GM21528 (cell line): ENCODE results near the gene HPCAL4.

Experiments used
- ATAC-seq: cut with Tn5 transposase; IDR thresholded peaks from one replicate; pipeline ENCODE4 v1.9.1; 2021; ENCODE audit warnings: mild to moderate bottlenecking, moderate library complexity; ENCODE audit not compliant: unreplicated experiment, low FRiP score

Gene HPCAL4

GRCh38 chr1:39654291-39654690, 36.9 kb downstream of the HPCAL4 start:
- ATAC-seq: no peak

GRCh38 chr1:39653546-39654031, 37.6 kb downstream of the HPCAL4 start:
- ATAC-seq: no peak

- no peak for ATAC-seq
Observed at GRCh38 chr1:39652554-39652953, 38.7 kb downstream of the HPCAL4 start.

GRCh38 chr1:39652105-39652504, 39.1 kb downstream of the HPCAL4 start:
- ATAC-seq: no peak

- no peak for ATAC-seq
Observed at GRCh38 chr1:39650431-39650830, 40.8 kb downstream of the HPCAL4 start.

GRCh38 chr1:39649636-39650185, 41.5 kb downstream of the HPCAL4 start:
- no peak for ATAC-seq

- no peak for ATAC-seq
Observed at GRCh38 chr1:39648496-39648895, 42.7 kb downstream of the HPCAL4 start.

- ATAC-seq: no peak
Observed at GRCh38 chr1:39647247-39647646, 44.0 kb downstream of the HPCAL4 start.

GRCh38 chr1:39646232-39647081, 44.8 kb downstream of the HPCAL4 start:
- ATAC-seq: no peak

GRCh38 chr1:39645411-39646043, 45.7 kb downstream of the HPCAL4 start:
- no peak for ATAC-seq

GRCh38 chr1:39643705-39644104, 47.5 kb downstream of the HPCAL4 start:
- ATAC-seq: no peak

- ATAC-seq: no peak
Observed at GRCh38 chr1:39642796-39643195, 48.4 kb downstream of the HPCAL4 start.

GRCh38 chr1:39640861-39641260, 50.4 kb downstream of the HPCAL4 start:
- no peak for ATAC-seq

- ATAC-seq: no peak
Observed at GRCh38 chr1:39639305-39640130, 51.7 kb downstream of the HPCAL4 start, which contains the start of gene HEYL. Gene HEYL (minus strand): TSS chr1:39639643. CDS start chr1:39639625, 18 bp downstream.

- ATAC-seq: no peak
Observed at GRCh38 chr1:39638965-39639304, 52.3 kb downstream of the HPCAL4 start.

- ATAC-seq: no peak
Observed at GRCh38 chr1:39637361-39637760, 53.9 kb downstream of the HPCAL4 start.

GRCh38 chr1:39635871-39636210, 55.4 kb downstream of the HPCAL4 start:
- no peak for ATAC-seq

GRCh38 chr1:39635205-39635870, 55.9 kb downstream of the HPCAL4 start:
- ATAC-seq: no peak

- ATAC-seq: no peak
Observed at GRCh38 chr1:39633422-39633821, 57.8 kb downstream of the HPCAL4 start.

GRCh38 chr1:39632682-39633417, 58.4 kb downstream of the HPCAL4 start:
- ATAC-seq: no peak
